Right lobe of liver (tissue), 6 donors: ENCODE data around the gene TULP3. TPM values are rescaled to one million over a fixed set of nuclear protein-coding genes. Genes with fewer than 3 reads are reported as not detected.
A peak's percentile ranks its signal among the peaks of the same experiment; 100 is the strongest.

Experiments
- ATAC-seq, 4 donors: fragments of 200-7000 bp; cut with Tn5 transposase; one replicate each; pipeline ENCODE4 v1.9.1; 2020; ENCODE audit warnings: mild to moderate bottlenecking in 4 of 4, moderate library complexity in 4 of 4
- DNase-seq, 3 donors: peaks; one replicate each; pipeline ENCODE4 v3.0.0-alpha.2; 2020
- H3K27ac ChIP-seq, 3 donors: fragments of 200-600 bp; one replicate each; pipeline ENCODE4 v1.8.0; 2022
- H3K27me3 ChIP-seq, 2 donors: fragments of 200-600 bp; one replicate each; pipeline ENCODE4 v1.8.0; 2022
- H3K36me3 ChIP-seq, 4 donors: fragments of 200-600 bp; sonication (generic) in 1 of 4; one replicate each; pipeline versions ENCODE4 v1.5.1 to v1.8.0; 2017 to 2022; ENCODE audit warnings: control low read depth in 1 of 4
- H3K4me1 ChIP-seq, 4 donors: fragments of 200-600 bp; sonication (generic) in 1 of 4; one replicate each; pipeline versions ENCODE4 v1.5.1 to v1.8.0; 2017 to 2022; ENCODE audit warnings: control low read depth in 1 of 4
- H3K4me3 ChIP-seq, 3 donors: fragments of 200-600 bp; one replicate each; pipeline ENCODE4 v1.8.0; 2022
- H3K9me3 ChIP-seq, 4 donors: fragments of 200-600 bp; sonication (generic) in 1 of 4; one replicate each; pipeline versions ENCODE4 v1.5.1 to v1.8.0; 2017 to 2022; ENCODE audit warnings: control low read depth in 1 of 4
- CTCF ChIP-seq, 4 donors: fragments of 200-600 bp in 3 of 4; fragments of 450-650 bp in 1 of 4; IDR thresholded peaks; one replicate each; pipeline versions ENCODE4 v1.5.1 to v1.8.0; 2016 to 2022; ENCODE audit warnings: antibody characterized with exemption in 4 of 4, mild to moderate bottlenecking in 2 of 4
- POLR2A ChIP-seq: fragments of 450-650 bp; IDR thresholded peaks from one replicate; pipeline ENCODE4 v1.6.1; 2017; ENCODE audit warnings: antibody characterized with exemption, mild to moderate bottlenecking
- WGBS: methylation state at CpG from one replicate; pipeline ENCODE4 v1.1.6; 2018; ENCODE audit warnings: low coverage, low lambda C conversion rate; ENCODE audit not compliant: insufficient coverage; ENCODE audit errors: missing lambda C conversion rate; 5-methylcytosine and 5-hydroxymethylcytosine counted together
- intact Hi-C, 2 donors: fragments of 100-400 bp; cut with DNase I; formaldehyde crosslinking; loops; one replicate each; pipeline versions ENCODE4 v1.11.2 to v1.14.1; 2022
- total RNA-seq, 6 experiments: library from RNA; depleted of rRNA in 2 of 6; stranded (reverse); fragments of >200 nt in 2 of 6; fragmentation: NEBNext Ultra II Directional in 3 of 6; extraction: Animal tissue kit (Norgen Biotek cat#: 25700) in 3 of 6; gene quantifications; one replicate each; pipeline versions ENCODE4 v1.1.0 to v1.2.4, GENCODE V29; 2016 to 2023
- donor health status: DM: no; HTN: yes; CAD: no.
- donor health status: DM: no; HTN: no; CAD: no.
- donor health status: DM: no; HTN: no; CAD: no.
- donor health status: DM: no; HTN: yes; CAD: no.
- donor health status: DM: no; HTN: yes; CAD: no.

TULP3 gene
- total RNA-seq, 6 experiments from 2014 or later, result 2.4 to 12.6 (median 5.4) TPM

- ATAC-seq (no peak), DNase-seq (no peak)
- TF ChIP-seq CTCF (IDR thresholded peaks at IDR 0.05), result no peak
- TF ChIP-seq POLR2A, result no peak
- H3K27ac ChIP-seq, result no peak overlapping the region
- H3K27me3 ChIP-seq, result no peaks in the 10 kb centered on the region
- 31% methylated on average over 2 of the region's 2 CpGs for WGBS
- no peaks in the 10 kb centered on the region for H3K4me1 ChIP-seq
- no peaks in the 10 kb centered on the region for H3K36me3 ChIP-seq
- no peak overlapping the region for H3K4me3 ChIP-seq
- intact Hi-C loops, result no loop called here
- H3K9me3 ChIP-seq, result no peaks in the 10 kb centered on the region
Measured at GRCh38 chr12:2895051-2895451, 4.4 kb downstream of the TULP3 start.

GRCh38 chr12:2895511-2895910, 4.8 kb downstream of the TULP3 start:
- peak in 1 of 4 donors; percentile 7 for ATAC-seq
- no peak for TF ChIP-seq CTCF (IDR thresholded peaks at IDR 0.05)
- no peak for TF ChIP-seq POLR2A
- H3K4me1 ChIP-seq, result no peaks in the 10 kb centered on the region
- no peaks in the 10 kb centered on the region for H3K27me3 ChIP-seq
- intact Hi-C loops, result no loop called here
- no peaks in the 10 kb centered on the region for H3K36me3 ChIP-seq
- H3K4me3 ChIP-seq, result no peak overlapping the region
- H3K9me3 ChIP-seq, result no peaks in the 10 kb centered on the region
- 61% methylated on average over 2 of the region's 2 CpGs for WGBS
- no peak for DNase-seq
- H3K27ac ChIP-seq, result no peak overlapping the region

DNA sequence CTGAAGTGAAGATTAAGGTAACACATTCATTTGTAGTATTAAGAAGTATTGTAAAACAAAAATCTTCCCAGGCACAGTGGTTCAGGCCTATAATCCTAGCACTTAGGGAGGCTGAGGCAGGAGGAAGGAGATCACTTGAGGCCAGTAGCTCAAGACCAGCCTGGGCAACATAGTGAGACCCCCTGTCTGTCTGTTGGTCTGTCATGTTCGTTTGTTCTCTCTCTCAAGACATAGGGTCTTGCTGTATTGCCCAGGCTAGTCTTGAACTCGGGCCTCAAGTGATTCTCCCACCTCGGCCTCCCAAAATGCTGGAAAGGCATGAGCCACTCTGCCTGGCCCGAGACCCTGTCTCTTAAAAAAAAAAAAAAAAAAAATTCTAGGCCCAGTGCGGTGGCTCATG, 6.7 kb downstream of the TULP3 start:
- H3K27me3 ChIP-seq, result no peaks in the 10 kb centered on the region
- 100% methylated on average over 1 of the region's 5 CpGs for WGBS
- no peaks in the 10 kb centered on the region for H3K9me3 ChIP-seq
- no peak for DNase-seq
- ATAC-seq, result no peak
- no peak overlapping the region for H3K4me3 ChIP-seq
- no peak overlapping the region for H3K27ac ChIP-seq
- H3K36me3 ChIP-seq, result no peaks in the 10 kb centered on the region
- intact Hi-C loops, result no loop called here
- no peaks in the 10 kb centered on the region for H3K4me1 ChIP-seq
- TF ChIP-seq POLR2A (no peak), CTCF (IDR thresholded peaks at IDR 0.05) (no peak)

GRCh38 chr12:2900642-2901041, 10.0 kb downstream of the TULP3 start:
- no peaks in the 10 kb centered on the region for H3K9me3 ChIP-seq
- no peaks in the 10 kb centered on the region for H3K27me3 ChIP-seq
- ATAC-seq, result no peak
- no peak for DNase-seq
- WGBS, result 95% methylated on average over 8 of the region's 8 CpGs
- TF ChIP-seq POLR2A, result no peak
- intact Hi-C loops, result no loop called here
- H3K27ac ChIP-seq, result no peak overlapping the region
- no peak overlapping the region for H3K4me3 ChIP-seq
- H3K4me1 ChIP-seq, result no peaks in the 10 kb centered on the region
- H3K36me3 ChIP-seq, result no peaks in the 10 kb centered on the region

- WGBS, result 34% methylated on average over 4 of the region's 4 CpGs
Measured at GRCh38 chr12:2902272-2902880, 11.7 kb downstream of the TULP3 start.

More at GRCh38 chr12:2902272-2902880, 11.7 kb downstream of the TULP3 start:
- no peak overlapping the region for H3K27ac ChIP-seq
- DNase-seq (no peak), ATAC-seq (peak; percentile 67 to 92 (median 85))
- no peaks in the 10 kb centered on the region for H3K27me3 ChIP-seq
- intact Hi-C loops, result no loop called here
- H3K4me3 ChIP-seq, result no peak overlapping the region
- no peaks in the 10 kb centered on the region for H3K4me1 ChIP-seq
- no peak for TF ChIP-seq CTCF (IDR thresholded peaks at IDR 0.05)
- no peak for TF ChIP-seq POLR2A
- H3K36me3 ChIP-seq, result no peaks in the 10 kb centered on the region
- H3K9me3 ChIP-seq, result no peaks in the 10 kb centered on the region
